ENCODE results near the gene PTPRM.
A peak's percentile ranks its signal among the peaks of the same experiment; 100 is the strongest.

Gene PTPRM

GRCh38 chr18:8365006-8365405 lies 797.9 kb downstream of the PTPRM start:
- DNase-seq (ENCODE audit: low read depth): no peak
- no peak overlapping the region for H3K4me3 ChIP-seq (ENCODE audit: low read depth, low read length)

GRCh38 chr18:8365528-8365927 lies 798.4 kb downstream of the PTPRM start:
- DNase-seq (ENCODE audit: low read depth): no peak
- no peak overlapping the region for H3K4me3 ChIP-seq (ENCODE audit: low read depth, low read length)

- DNase-seq (ENCODE audit: low read depth): no peak
- no peak overlapping the region for H3K4me3 ChIP-seq (ENCODE audit: low read depth, low read length)
Observed at GRCh38 chr18:8366070-8366469, 799.0 kb downstream of the PTPRM start.

- no peak overlapping the region for H3K4me3 ChIP-seq (ENCODE audit: low read depth, low read length)
- no peak for DNase-seq (ENCODE audit: low read depth)
Observed at GRCh38 chr18:8366656-8367055, 799.5 kb downstream of the PTPRM start.

- no peak for DNase-seq (ENCODE audit: low read depth)
- peak overlapping the region; percentile 24 for H3K4me3 ChIP-seq (ENCODE audit: low read depth, low read length)
Observed at GRCh38 chr18:8367217-8367988, 800.3 kb downstream of the PTPRM start.

- DNase-seq (ENCODE audit: low read depth): no peak
- no peak overlapping the region for H3K4me3 ChIP-seq (ENCODE audit: low read depth, low read length)
Observed at GRCh38 chr18:8368512-8369217, 801.5 kb downstream of the PTPRM start.

- DNase-seq (ENCODE audit: low read depth): no peak
- H3K4me3 ChIP-seq (ENCODE audit: low read depth, low read length): no peak overlapping the region
Observed at GRCh38 chr18:8373486-8373885, 806.4 kb downstream of the PTPRM start.

- H3K4me3 ChIP-seq (ENCODE audit: low read depth, low read length): no peak overlapping the region
- DNase-seq (ENCODE audit: low read depth): no peak
Observed at GRCh38 chr18:8374676-8375075, 807.6 kb downstream of the PTPRM start.

GRCh38 chr18:8375249-8375648 lies 808.1 kb downstream of the PTPRM start:
- no peak overlapping the region for H3K4me3 ChIP-seq (ENCODE audit: low read depth, low read length)
- DNase-seq (ENCODE audit: low read depth): no peak

GRCh38 chr18:8376113-8376512 lies 809.0 kb downstream of the PTPRM start:
- DNase-seq (ENCODE audit: low read depth): no peak
- H3K4me3 ChIP-seq (ENCODE audit: low read depth, low read length): no peak overlapping the region

GRCh38 chr18:8379187-8379941 lies 812.2 kb downstream of the PTPRM start:
- H3K4me3 ChIP-seq (ENCODE audit: low read depth, low read length): no peak overlapping the region
- no peak for DNase-seq (ENCODE audit: low read depth)

GRCh38 chr18:8380006-8380405 lies 812.9 kb downstream of the PTPRM start:
- no peak for DNase-seq (ENCODE audit: low read depth)
- H3K4me3 ChIP-seq (ENCODE audit: low read depth, low read length): no peak overlapping the region

- no peak overlapping the region for H3K4me3 ChIP-seq (ENCODE audit: low read depth, low read length)
- DNase-seq (ENCODE audit: low read depth): no peak
Observed at GRCh38 chr18:8380926-8381325, 813.8 kb downstream of the PTPRM start.

- no peak overlapping the region for H3K4me3 ChIP-seq (ENCODE audit: low read depth, low read length)
Observed at GRCh38 chr18:8381821-8382459, 814.8 kb downstream of the PTPRM start.

GRCh38 chr18:8385400-8385799 lies 818.3 kb downstream of the PTPRM start:
- DNase-seq (ENCODE audit: low read depth): no peak
- no peak overlapping the region for H3K4me3 ChIP-seq (ENCODE audit: low read depth, low read length)

More at GRCh38 chr18:8381821-8382459, 814.8 kb downstream of the PTPRM start:
- no peak for DNase-seq (ENCODE audit: low read depth)

GRCh38 chr18:8386669-8387380 lies 819.7 kb downstream of the PTPRM start:
- no peak for DNase-seq (ENCODE audit: low read depth)
- H3K4me3 ChIP-seq (ENCODE audit: low read depth, low read length): no peak overlapping the region

GRCh38 chr18:8389391-8390340 lies 822.5 kb downstream of the PTPRM start:
- peak; percentile 28 for DNase-seq (ENCODE audit: low read depth)
- no peak overlapping the region for H3K4me3 ChIP-seq (ENCODE audit: low read depth, low read length)

GRCh38 chr18:8391068-8391467 lies 824.0 kb downstream of the PTPRM start:
- DNase-seq (ENCODE audit: low read depth): no peak

More at GRCh38 chr18:8391068-8391467, 824.0 kb downstream of the PTPRM start:
- no peak overlapping the region for H3K4me3 ChIP-seq (ENCODE audit: low read depth, low read length)
